ENCODE measurements around the gene ITK. TPM values are rescaled to one million over a fixed set of nuclear protein-coding genes. Genes with fewer than 3 reads are reported as not detected.

ITK gene
- total RNA-seq, 6 experiments from 2014 or later = 0.35 to 1.2 (median 0.74) TPM

- ATAC-seq (no peak), DNase-seq (no peak)
- Histone ChIP-seq H3K36me3 (peaks cover 0 to 4% (median 0%) of the 10 kb centered on the region in 4 donors), H3K27ac (no peak overlapping the region), H3K4me3 (no peak overlapping the region), H3K4me1 (peaks cover 0 to 23% (median 11%) of the 10 kb centered on the region in 4 donors), H3K9me3 (no peaks in the 10 kb centered on the region), H3K27me3 (no peaks in the 10 kb centered on the region)
- WGBS (ENCODE audit: insufficient coverage, low coverage, low lambda C conversion rate, missing lambda C conversion rate) = 96% methylated on average over 3 of the region's 5 CpGs
- intact Hi-C loops (cut with DNase I) = no loop called here
- TF ChIP-seq CTCF (IDR thresholded peaks at IDR 0.05) = no peak
- TF ChIP-seq POLR2A (IDR thresholded peaks at IDR 0.05) = no peak
Measured at GRCh38 chr5:157303023-157303422, 122.4 kb downstream of the ITK start.

- no peaks in the 10 kb centered on the region for H3K27me3 ChIP-seq
- H3K27ac ChIP-seq = no peak overlapping the region
- H3K9me3 ChIP-seq = no peaks in the 10 kb centered on the region
- intact Hi-C loops (cut with DNase I) = no loop called here
- peaks cover 0 to 4% (median 0%) of the 10 kb centered on the region in 4 donors for H3K36me3 ChIP-seq
- WGBS (ENCODE audit: insufficient coverage, low coverage, low lambda C conversion rate, missing lambda C conversion rate) = 65% methylated on average over 4 of the region's 8 CpGs
- ATAC-seq (peak in 3 of 4 donors; percentile 33 to 54 (median 36)), DNase-seq (peak in 2 of 3 donors; percentile 65 to 77)
- H3K4me3 ChIP-seq = no peak overlapping the region
- peaks cover 0 to 23% (median 11%) of the 10 kb centered on the region in 4 donors for H3K4me1 ChIP-seq
- TF ChIP-seq POLR2A (IDR thresholded peaks at IDR 0.05) (no peak), CTCF (IDR thresholded peaks at IDR 0.05) (peak in 2 of 4 donors; percentile 15 to 38)
Measured at GRCh38 chr5:157303667-157304327, 123.2 kb downstream of the ITK start.

Other genes with a start within 250 kb of the ITK start
- gene TIMD4, start 217.6 kb upstream of the ITK start, total RNA-seq = 10 to 100 TPM in 2 of 6 experiments, 1 to 10 TPM in 2, under 1 TPM in 2; 0.31 to 16.3 (median 4.8) TPM
- under 1 TPM in 3 of 6 experiments, not detected in 3; 0.25 to 0.78 (median 0.42) TPM for gene HAVCR1, start 121.7 kb upstream of the ITK start, total RNA-seq
- 1 to 10 TPM; 2.6 to 9.4 (median 3.3) TPM for gene HAVCR2, start 71.8 kb upstream of the ITK start, total RNA-seq
- 1 to 10 TPM; 3.5 to 6.1 (median 5.2) TPM for gene MED7, start 38.0 kb upstream of the ITK start, total RNA-seq
- gene GARIN3, start 14.6 kb upstream of the ITK start, total RNA-seq = not detected
- gene CYFIP2, start 85.3 kb downstream of the ITK start, total RNA-seq = 10 to 100 TPM; 20.6 to 89.1 (median 49.6) TPM